Epithelial cell of prostate (primary cell): ENCODE results near the gene TRERF1.
"Not testable (repeated sequence)": the region's sequence is repeated elsewhere in the genome, so short reads cannot be mapped to it uniquely, and the experiment has no call there.

ENCODE experiments used
- DNase-seq: peaks from one replicate; pipeline ENCODE4 v3.0.0-alpha.2; 2011; ENCODE audit warnings: low read depth, low spot score
- H3K27ac ChIP-seq: fragments of 450-650 bp; 2 replicates; pipeline ENCODE4 v1.5.1; 2017; ENCODE audit warnings: mild to moderate bottlenecking

The TRERF1 gene

GRCh38 chr6:42212442-42212841, 239.3 kb downstream of the TRERF1 start:
- DNase-seq, result no peak
- H3K27ac ChIP-seq, result peak overlapping the region; percentile 21

- H3K27ac ChIP-seq, result peak overlapping the region; percentile 21
- no peak for DNase-seq
Observed at GRCh38 chr6:42211726-42212125, 240.0 kb downstream of the TRERF1 start.

- H3K27ac ChIP-seq, result no peak overlapping the region
- no peak for DNase-seq
Observed at GRCh38 chr6:42210551-42210950, 241.2 kb downstream of the TRERF1 start.

- not testable (repeated sequence) for H3K27ac ChIP-seq, DNase-seq
Observed at GRCh38 chr6:42207559-42207958, 244.2 kb downstream of the TRERF1 start.

- H3K27ac ChIP-seq, result peak overlapping the region; percentile 11
- DNase-seq, result no peak
Observed at GRCh38 chr6:42204768-42205282, 246.9 kb downstream of the TRERF1 start.

GRCh38 chr6:42203183-42203582, 248.5 kb downstream of the TRERF1 start:
- H3K27ac ChIP-seq, result no peak overlapping the region
- no peak for DNase-seq

GRCh38 chr6:42202131-42202915, 249.4 kb downstream of the TRERF1 start:
- DNase-seq, H3K27ac ChIP-seq: not testable (repeated sequence)

GRCh38 chr6:42201382-42201781, 250.3 kb downstream of the TRERF1 start:
- H3K27ac ChIP-seq, result no peak overlapping the region
- DNase-seq, result no peak

GRCh38 chr6:42200035-42200434, 251.7 kb downstream of the TRERF1 start:
- no peak for DNase-seq
- H3K27ac ChIP-seq, result peak overlapping the region; percentile 49

- peak overlapping the region; percentile 49 for H3K27ac ChIP-seq
- DNase-seq, result no peak
Observed at GRCh38 chr6:42199106-42199981, 252.4 kb downstream of the TRERF1 start.

- peak overlapping the region; percentile 1 for H3K27ac ChIP-seq
- DNase-seq, result no peak
Observed at GRCh38 chr6:42197555-42198362, 254.0 kb downstream of the TRERF1 start.

GRCh38 chr6:42195415-42195814, 256.3 kb downstream of the TRERF1 start:
- no peak overlapping the region for H3K27ac ChIP-seq
- DNase-seq, result no peak

- no peak for DNase-seq
- peak overlapping the region; percentile 47 for H3K27ac ChIP-seq
Observed at GRCh38 chr6:42194056-42194455, 257.7 kb downstream of the TRERF1 start.

GRCh38 chr6:42193491-42193894, 258.2 kb downstream of the TRERF1 start:
- H3K27ac ChIP-seq, result peak overlapping the region; percentile 47
- no peak for DNase-seq

- DNase-seq, result not testable (repeated sequence)
Observed at GRCh38 chr6:42192385-42192784, 259.3 kb downstream of the TRERF1 start.

GRCh38 chr6:42190554-42191183, 261.1 kb downstream of the TRERF1 start:
- DNase-seq, result no peak
- no peak overlapping the region for H3K27ac ChIP-seq

More at GRCh38 chr6:42192385-42192784, 259.3 kb downstream of the TRERF1 start:
- H3K27ac ChIP-seq, result peak overlapping the region; percentile 47

- no peak overlapping the region for H3K27ac ChIP-seq
- DNase-seq, result no peak
Observed at GRCh38 chr6:42188406-42188805, 263.3 kb downstream of the TRERF1 start.

GRCh38 chr6:42185597-42185996, 266.1 kb downstream of the TRERF1 start:
- H3K27ac ChIP-seq, result no peak overlapping the region
- DNase-seq, result no peak

GRCh38 chr6:42184475-42184874, 267.3 kb downstream of the TRERF1 start:
- H3K27ac ChIP-seq, result no peak overlapping the region
- DNase-seq, result no peak

GRCh38 chr6:42182101-42182500, 269.6 kb downstream of the TRERF1 start:
- DNase-seq, result no peak
- no peak overlapping the region for H3K27ac ChIP-seq
